Measurements from ENCODE around the gene PSMB5.
"Not testable (repeated sequence)": the region's sequence is repeated elsewhere in the genome, so short reads cannot be mapped to it uniquely, and the experiment has no call there.

PSMB5 gene

DNA sequence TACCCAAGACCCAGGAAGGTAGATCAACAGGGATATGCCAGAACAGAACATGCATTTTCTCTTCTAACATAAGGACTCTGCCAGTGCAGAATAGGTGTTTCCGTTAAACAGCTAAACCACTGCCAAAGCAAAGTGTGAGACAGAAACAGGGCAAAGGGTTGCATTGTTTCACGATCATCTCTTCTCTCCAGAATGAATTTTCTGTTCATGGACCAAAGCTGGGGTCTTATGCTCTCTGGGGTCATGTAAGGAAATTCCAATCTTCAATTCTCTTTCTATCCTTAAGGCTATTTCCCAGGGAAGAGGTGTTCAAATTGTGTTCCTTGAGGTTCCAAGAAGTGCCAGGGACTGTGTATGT, 10.9 kb downstream of the PSMB5 start:
- Histone ChIP-seq H3K36me3 (replicated peaks) (peaks cover 41% of the 10 kb centered on the region), H3K9me3 (no peaks in the 10 kb centered on the region), H3K27me3 (ENCODE audit: low read depth) (no peaks in the 10 kb centered on the region), H3K4me1 (no peaks in the 10 kb centered on the region), H3K4me3 (no peak overlapping the region)
- in situ Hi-C loops (cut with MboI; ENCODE audit: low sequenced_read_pairs): no loop called here
- DNase-seq (ENCODE audit: low spot score in 2 of 2): no peak

DNA sequence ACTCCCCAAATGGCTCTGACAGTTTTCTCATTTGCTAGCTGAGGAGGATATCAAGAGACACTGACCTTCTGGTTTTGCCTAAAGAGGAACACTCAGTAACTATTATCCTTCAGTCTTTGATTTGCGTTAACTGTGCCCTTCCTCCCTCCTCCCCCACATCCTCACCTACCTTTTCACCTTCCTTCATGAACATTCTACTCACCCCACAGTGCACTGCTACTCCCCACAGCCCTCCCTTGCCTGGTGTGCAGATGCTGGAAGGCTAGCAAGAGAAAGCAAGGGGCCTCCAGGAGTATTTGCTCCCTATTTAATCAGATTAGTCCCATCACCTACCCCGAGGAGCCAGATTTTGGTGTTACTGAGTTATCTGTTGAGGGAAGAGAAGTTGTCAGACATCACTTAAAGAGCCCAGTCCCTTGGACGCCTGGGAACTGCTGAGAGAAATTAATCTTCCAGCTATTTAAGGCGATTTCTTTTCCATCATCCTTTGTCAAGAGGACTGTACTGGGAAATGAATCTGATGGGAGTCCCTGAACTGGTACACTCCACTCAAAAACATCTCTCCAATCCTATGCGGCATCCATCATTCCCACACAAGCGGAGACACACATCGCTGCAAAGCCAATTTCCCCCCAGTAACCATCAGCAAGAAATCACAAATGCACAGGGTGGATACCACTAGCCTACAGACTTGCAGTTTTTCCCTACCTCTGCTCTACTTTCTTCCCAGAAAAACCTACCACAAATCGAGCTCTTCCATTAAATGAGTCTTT, 11.5 kb downstream of the PSMB5 start:
- in situ Hi-C loops (cut with MboI; ENCODE audit: low sequenced_read_pairs): no loop called here
- no peaks in the 10 kb centered on the region for H3K4me1 ChIP-seq
- no peak for DNase-seq (ENCODE audit: low spot score in 2 of 2)
- H3K36me3 ChIP-seq (replicated peaks): peaks cover 36% of the 10 kb centered on the region
- no peak overlapping the region for H3K4me3 ChIP-seq
- H3K27me3 ChIP-seq (ENCODE audit: low read depth): no peaks in the 10 kb centered on the region
- H3K9me3 ChIP-seq: no peaks in the 10 kb centered on the region

DNA sequence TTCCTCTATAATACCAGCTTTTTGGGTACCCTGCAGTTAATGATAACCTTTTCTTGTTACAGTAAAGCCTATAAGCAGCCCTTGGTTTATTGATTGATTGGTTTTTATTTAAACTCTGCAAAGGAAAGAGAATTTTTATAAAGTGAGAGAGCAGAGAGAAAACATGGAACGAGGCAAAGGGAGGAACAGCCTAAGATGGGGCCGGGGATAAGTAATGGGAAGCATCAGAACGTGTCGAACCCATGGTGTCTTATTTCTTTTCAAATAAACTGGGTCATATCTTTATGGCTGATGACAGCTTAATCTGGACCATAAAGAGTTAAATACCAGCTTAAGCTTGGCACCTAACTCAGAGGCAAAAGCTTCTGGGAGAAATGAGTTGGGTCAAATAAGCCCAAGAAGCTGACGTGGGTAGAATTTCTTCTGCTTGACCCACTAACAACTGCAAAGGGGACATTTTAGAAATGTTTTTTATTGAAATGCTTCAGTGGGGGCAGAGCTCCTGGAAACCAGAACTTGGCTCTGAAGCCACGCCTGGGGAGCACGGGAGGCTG, 12.7 kb downstream of the PSMB5 start:
- Histone ChIP-seq H3K9me3 (no peaks in the 10 kb centered on the region), H3K36me3 (replicated peaks) (peaks cover 29% of the 10 kb centered on the region), H3K4me1 (no peaks in the 10 kb centered on the region; the same call in 1 of the 2 replicates), H3K4me3 (no peak overlapping the region), H3K27me3 (ENCODE audit: low read depth) (no peaks in the 10 kb centered on the region)
- no peak for DNase-seq (ENCODE audit: low spot score in 2 of 2)
- in situ Hi-C loops (cut with MboI; ENCODE audit: low sequenced_read_pairs): no loop called here

DNA sequence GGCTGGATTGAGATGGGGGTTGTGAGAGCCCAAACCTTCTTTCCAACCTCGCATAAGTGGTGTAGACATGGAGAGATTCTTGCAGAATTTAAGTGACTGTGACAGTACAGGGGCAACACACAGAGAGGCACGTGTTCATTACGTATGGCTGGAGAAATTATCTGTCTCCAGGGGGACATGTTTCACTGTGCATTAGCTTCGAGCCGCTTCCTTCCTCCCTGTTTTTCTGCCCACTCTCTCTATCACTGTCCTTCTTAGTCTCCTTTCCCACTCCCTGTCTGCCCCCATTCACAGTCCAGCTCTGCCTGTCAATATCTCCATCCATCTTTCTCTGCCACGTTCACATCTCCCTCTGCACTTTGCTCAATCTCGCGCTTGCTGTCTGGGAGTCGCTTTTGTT, 13.3 kb downstream of the PSMB5 start:
- H3K4me3 ChIP-seq: no peak overlapping the region
- peaks cover 23% of the 10 kb centered on the region for H3K36me3 ChIP-seq (replicated peaks)
- H3K9me3 ChIP-seq: no peaks in the 10 kb centered on the region
- no peak for DNase-seq (ENCODE audit: low spot score in 2 of 2)
- in situ Hi-C loops (cut with MboI; ENCODE audit: low sequenced_read_pairs): no loop called here
- H3K4me1 ChIP-seq: no peaks in the 10 kb centered on the region; the same call in 1 of the 2 replicates
- no peaks in the 10 kb centered on the region for H3K27me3 ChIP-seq (ENCODE audit: low read depth)

DNA sequence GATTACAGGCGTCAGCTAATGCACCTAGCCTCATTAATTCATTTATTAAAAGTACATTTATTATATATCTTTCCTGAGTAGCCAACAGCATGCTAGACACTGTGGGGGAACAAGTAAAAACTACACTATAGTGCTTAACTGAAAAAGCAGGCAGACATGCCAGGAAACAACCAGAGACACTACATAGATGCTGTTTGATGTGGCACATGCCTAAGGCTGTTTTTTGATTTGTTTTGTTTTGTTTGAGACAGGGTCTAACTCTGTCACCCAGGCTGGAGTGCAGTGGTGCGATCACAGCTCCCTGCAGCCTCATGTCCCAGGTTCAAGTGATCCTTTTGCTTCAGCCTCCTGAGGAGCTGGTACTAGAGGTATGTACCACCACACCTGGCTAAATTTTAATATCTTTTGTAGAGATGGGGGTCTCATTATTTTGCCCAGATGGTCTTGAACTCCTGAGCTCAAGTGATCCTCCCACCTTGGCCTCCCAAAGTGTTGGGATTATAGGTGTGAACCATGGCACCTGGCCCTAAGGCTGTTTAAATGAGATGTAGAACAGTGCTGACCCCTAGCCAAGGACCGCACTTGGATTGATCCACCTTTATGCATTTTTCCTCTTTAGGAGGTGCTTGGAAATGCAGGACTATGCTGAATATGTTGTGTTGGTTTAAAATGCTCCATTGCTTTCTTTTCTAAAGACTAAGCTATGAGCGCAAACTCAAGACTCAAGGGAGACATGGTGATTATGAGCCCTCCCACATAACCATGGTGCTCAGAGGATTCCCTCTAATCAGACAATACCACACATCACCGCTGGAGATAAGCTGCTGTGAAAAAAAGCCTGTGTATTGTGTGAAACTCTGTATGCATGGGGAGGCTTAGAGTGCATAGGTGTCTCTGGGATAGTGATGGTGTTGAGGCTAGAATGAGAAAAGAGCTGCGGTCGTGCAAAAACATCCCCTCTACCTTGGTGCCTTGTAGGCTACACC, 14.3 kb downstream of the PSMB5 start:
- Histone ChIP-seq H3K4me3 (no peak overlapping the region), H3K9me3 (no peaks in the 10 kb centered on the region), H3K36me3 (replicated peaks) (peaks cover 13% of the 10 kb centered on the region), H3K27me3 (ENCODE audit: low read depth) (no peaks in the 10 kb centered on the region), H3K4me1 (no peaks in the 10 kb centered on the region; the same call in 1 of the 2 replicates)
- in situ Hi-C loops (cut with MboI; ENCODE audit: low sequenced_read_pairs): no loop called here
- DNase-seq (ENCODE audit: low spot score in 2 of 2): no peak

DNA sequence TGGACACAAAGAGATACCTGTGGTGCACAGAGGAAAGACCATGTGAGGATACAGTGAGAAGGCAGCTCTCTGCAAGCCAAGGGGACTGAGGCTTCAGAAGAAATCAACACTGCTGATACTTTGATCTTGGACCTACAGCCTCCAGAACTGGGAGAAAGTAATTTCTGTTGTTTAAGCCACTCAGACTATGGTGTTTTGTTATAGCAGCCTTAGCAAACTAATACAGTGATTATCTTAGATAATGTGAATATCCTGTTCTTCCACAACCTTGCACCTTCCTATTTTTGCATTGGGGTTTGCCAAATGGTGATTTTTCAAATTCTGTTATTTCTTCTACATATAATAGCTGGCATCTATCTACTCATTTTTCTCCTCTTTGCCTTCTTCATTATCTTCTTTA, 16.6 kb downstream of the PSMB5 start:
- Histone ChIP-seq H3K4me3 (no peak overlapping the region), H3K9me3 (no peaks in the 10 kb centered on the region), H3K36me3 (replicated peaks) (peaks cover 4% of the 10 kb centered on the region), H3K4me1 (no peaks in the 10 kb centered on the region; the same call in 1 of the 2 replicates), H3K27me3 (ENCODE audit: low read depth) (no peaks in the 10 kb centered on the region)
- DNase-seq (ENCODE audit: low spot score in 2 of 2): no peak
- in situ Hi-C loops (cut with MboI; ENCODE audit: low sequenced_read_pairs): no loop called here

DNA sequence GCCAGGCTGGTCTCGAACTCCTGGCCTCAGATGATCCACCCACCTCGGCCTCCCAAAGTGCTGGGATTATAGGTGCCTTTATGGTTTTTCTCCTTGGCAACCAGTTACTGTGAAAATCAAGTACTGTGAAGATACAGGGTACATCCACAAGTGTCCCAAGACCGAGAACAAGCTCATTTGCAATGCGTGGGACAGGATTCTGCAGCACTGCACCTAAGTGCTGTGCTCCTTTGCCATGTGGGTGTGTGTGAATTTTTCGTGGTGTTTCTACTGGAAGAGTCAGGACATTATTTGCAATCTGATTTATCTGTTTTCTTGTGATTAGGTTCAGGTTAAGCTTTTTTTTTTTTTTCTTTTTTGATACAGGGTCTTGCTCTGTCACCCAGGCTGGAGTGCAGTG, 17.6 kb downstream of the PSMB5 start:
- in situ Hi-C loops (cut with MboI; ENCODE audit: low sequenced_read_pairs): no loop called here
- Histone ChIP-seq H3K36me3 (replicated peaks) (peaks cover 4% of the 10 kb centered on the region), H3K4me3 (no peak overlapping the region), H3K9me3 (no peaks in the 10 kb centered on the region), H3K4me1 (no peaks in the 10 kb centered on the region; the same call in 1 of the 2 replicates), H3K27me3 (ENCODE audit: low read depth) (no peaks in the 10 kb centered on the region)
- no peak for DNase-seq (ENCODE audit: low spot score in 2 of 2)

DNA sequence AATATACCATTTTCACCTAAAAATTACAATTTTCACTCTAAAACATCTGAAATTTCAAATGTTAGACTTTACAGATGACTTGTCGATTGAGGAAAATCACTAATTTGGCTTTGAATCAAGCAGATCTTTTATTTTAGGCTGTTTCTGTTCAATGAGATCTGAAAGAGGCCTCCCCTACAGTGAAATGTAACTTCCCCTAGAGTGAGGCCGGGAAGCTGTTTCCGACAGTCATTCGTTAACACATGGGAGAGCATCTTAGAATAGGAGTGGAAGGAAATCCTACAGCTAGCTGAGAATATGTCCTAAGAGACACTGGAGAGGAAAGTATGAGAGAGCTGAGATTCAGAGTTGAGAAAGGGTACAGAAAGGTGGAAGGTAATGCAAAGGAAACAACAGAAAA, 19.1 kb downstream of the PSMB5 start:
- no peak overlapping the region for H3K4me3 ChIP-seq
- peaks cover 2% of the 10 kb centered on the region for H3K36me3 ChIP-seq (replicated peaks)
- DNase-seq (ENCODE audit: low spot score in 2 of 2): no peak
- no peaks in the 10 kb centered on the region; the same call in 1 of the 2 replicates for H3K4me1 ChIP-seq
- H3K9me3 ChIP-seq: no peaks in the 10 kb centered on the region
- H3K27me3 ChIP-seq (ENCODE audit: low read depth): no peaks in the 10 kb centered on the region
- in situ Hi-C loops (cut with MboI; ENCODE audit: low sequenced_read_pairs): no loop called here

DNA sequence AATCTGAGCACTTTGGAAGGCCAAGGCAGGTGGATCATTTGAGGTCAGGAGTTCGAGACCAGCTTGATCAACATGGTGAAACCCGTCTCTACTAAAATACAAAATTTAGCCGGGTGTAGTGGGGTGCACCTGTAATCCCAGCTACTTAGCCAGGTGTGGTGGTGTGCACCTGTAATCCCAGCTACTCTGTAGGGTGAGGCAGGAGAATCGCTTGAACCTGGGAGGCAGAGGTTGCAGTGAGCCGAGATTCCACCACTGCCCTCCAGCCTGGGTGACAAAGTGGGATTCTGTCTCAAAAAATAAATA, 21.0 kb downstream of the PSMB5 start:
- H3K9me3 ChIP-seq; H3K36me3 ChIP-seq (replicated peaks); H3K4me3 ChIP-seq; DNase-seq (ENCODE audit: low spot score in 2 of 2); H3K27me3 ChIP-seq (ENCODE audit: low read depth); in situ Hi-C loops (cut with MboI; ENCODE audit: low sequenced_read_pairs): not testable (repeated sequence)
- H3K4me1 ChIP-seq: peaks cover 12% of the 10 kb centered on the region

DNA sequence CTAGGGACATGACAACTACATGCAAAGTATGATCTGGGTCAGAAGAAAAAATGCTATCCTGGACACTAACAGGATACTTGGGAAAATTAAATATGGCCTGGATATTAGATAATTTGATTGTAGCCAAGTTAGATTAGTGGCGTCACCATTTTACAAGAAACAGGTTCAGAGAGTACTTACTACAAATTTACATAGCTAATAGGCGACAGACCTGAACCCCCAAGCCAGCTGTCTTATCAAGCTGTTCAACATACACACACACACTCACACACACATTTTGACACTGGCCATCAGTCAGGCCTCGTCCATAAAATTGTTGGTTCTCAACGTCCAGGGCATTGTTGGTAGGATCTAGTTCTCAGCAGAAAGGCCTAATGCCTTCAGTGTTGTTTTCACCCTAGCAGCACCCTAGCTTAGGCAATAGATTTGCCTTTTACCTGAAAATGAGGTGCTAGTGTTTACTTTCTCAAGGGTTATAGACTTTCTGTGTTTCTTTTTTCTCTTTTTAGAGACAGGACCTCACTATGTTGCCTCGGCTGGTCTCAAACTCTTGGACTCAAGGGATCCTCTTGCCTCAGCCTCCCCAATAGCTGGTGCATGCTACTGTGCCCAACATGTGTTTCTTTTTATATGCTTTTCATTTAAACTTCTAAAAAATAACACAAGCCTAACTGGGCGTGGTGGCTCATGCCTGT, 21.5 kb downstream of the PSMB5 start:
- H3K9me3 ChIP-seq: no peaks in the 10 kb centered on the region
- in situ Hi-C loops (cut with MboI; ENCODE audit: low sequenced_read_pairs): no loop called here
- no peak overlapping the region for H3K4me3 ChIP-seq
- no peaks in the 10 kb centered on the region for H3K36me3 ChIP-seq (replicated peaks)
- peaks cover 16% of the 10 kb centered on the region for H3K4me1 ChIP-seq
- DNase-seq (ENCODE audit: low spot score in 2 of 2): no peak
- no peaks in the 10 kb centered on the region for H3K27me3 ChIP-seq (ENCODE audit: low read depth)

DNA sequence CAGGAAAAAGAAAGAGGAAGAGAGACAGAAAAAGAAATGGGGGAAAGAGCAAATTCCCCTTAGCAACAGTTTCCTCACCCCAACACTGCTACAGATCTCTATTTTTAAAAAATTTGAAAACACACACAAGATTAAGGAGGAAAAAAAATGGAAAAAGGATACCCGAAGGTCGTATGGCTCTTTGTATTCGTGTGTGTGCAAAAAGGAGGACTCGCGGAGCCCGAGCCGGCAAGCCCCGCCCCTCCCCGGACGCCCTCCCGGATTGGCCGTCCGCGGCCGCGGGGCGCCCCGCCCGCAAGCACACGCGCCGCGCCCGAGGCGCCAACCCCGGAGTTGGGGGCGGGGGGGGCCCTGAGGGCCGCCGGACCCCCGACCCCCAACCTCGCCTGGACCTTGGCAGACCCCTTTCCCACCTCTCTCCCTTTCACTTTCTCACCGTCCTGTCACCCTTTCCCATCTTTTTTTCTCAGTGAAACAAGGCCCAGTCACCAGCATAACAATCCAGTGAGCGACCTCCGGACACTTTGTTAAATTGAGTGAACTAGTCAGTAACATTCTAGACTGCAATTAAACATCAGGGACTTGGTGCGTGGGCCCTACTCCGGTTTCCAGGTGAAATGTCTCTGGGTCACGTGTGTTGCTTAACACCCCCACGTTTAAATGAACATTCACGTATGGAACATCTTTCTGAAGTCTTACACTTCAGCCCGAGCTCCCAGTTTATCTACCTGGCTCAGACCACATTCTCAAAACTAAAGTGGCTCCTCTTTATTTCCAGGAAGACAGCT, 24.6 kb downstream of the PSMB5 start, which contains the start of gene C14orf93:
TSS of gene C14orf93 (minus strand) at position 205 of the 788 bp plus-strand sequence. CDS start 11,120 bp downstream, outside the sequence.
- H3K4me1 ChIP-seq: peaks cover 29% of the 10 kb centered on the region
- DNase-seq (ENCODE audit: low spot score in 2 of 2): peak; percentile 68 to 91

DNA sequence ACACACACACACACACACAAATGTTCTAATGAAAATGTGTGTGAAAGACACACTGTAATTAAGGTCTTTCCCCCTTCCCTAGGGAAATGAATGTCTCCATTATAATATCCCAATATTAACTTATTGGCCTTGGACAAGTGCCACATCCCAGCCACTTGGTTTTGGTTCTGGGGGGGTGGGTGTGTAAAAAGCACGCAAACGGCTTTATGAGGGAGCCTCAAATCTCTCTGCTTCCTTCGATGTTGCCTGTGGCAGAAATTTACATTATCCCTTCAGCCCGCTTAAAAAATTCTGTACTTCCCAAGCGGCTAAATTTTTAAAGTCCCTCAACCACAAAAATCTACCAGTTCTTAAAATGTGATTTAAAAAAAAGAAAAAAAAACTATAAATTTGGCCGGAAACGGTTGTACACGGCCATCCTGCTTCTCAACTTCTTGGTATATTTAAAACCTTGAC, 25.2 kb downstream of the PSMB5 start:
- H3K27me3 ChIP-seq (ENCODE audit: low read depth): no peaks in the 10 kb centered on the region
- no peaks in the 10 kb centered on the region for H3K36me3 ChIP-seq (replicated peaks)
- H3K4me3 ChIP-seq: peak overlapping the region; percentile 33
- peaks cover 29% of the 10 kb centered on the region for H3K4me1 ChIP-seq
- no peaks in the 10 kb centered on the region for H3K9me3 ChIP-seq
- DNase-seq (ENCODE audit: low spot score in 2 of 2): no peak
- in situ Hi-C loops (cut with MboI; ENCODE audit: low sequenced_read_pairs): no loop called here

More for the DNA sequence above, 24.6 kb downstream of the PSMB5 start, which contains the start of gene C14orf93:
- Histone ChIP-seq H3K27me3 (ENCODE audit: low read depth) (no peaks in the 10 kb centered on the region), H3K4me3 (peak within 1 kb of the TSS; percentile 33), H3K9me3 (no peaks in the 10 kb centered on the region), H3K36me3 (replicated peaks) (no peaks in the 10 kb centered on the region)
- in situ Hi-C loops (cut with MboI; ENCODE audit: low sequenced_read_pairs): no loop called here

DNA sequence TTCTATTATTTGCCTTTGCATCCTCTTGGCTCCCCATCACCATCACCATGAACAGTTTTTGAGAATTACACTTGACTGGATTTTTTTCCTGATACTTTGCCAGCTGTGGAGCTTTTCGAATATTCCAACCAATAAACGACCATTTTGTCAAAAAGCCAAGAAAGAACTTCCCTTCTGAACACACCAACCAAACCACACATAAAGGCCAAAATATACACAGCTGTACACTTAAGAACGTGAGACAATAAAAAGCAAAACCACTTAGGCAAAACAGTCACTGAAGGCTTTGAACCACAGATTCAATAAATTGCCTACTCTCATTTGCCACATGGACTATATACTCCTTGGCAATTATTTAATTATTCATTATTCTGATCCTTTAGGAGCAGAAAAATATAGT, 25.9 kb downstream of the PSMB5 start:
- Histone ChIP-seq H3K4me1 (peaks cover 29% of the 10 kb centered on the region), H3K36me3 (replicated peaks) (no peaks in the 10 kb centered on the region), H3K4me3 (no peak overlapping the region; the same call in 1 of the 2 replicates), H3K27me3 (ENCODE audit: low read depth) (no peaks in the 10 kb centered on the region), H3K9me3 (no peaks in the 10 kb centered on the region)
- DNase-seq (ENCODE audit: low spot score in 2 of 2): no peak
- in situ Hi-C loops (cut with MboI; ENCODE audit: low sequenced_read_pairs): no loop called here
